GM21447 (cell line): ENCODE data around the gene COMMD9.
"Not testable (repeated sequence)": the region's sequence is repeated elsewhere in the genome, so short reads cannot be mapped to it uniquely, and the experiment has no call there.

Source experiments
- ATAC-seq: cut with Tn5 transposase; IDR thresholded peaks from one replicate; pipeline ENCODE4 v1.9.1; 2021; ENCODE audit not compliant: unreplicated experiment

Gene COMMD9

GRCh38 chr11:36289226-36289852 is at the start of gene COMMD9:
TSS of gene COMMD9 (minus strand) at chr11:36289424. CDS start at chr11:36289412, 12 bp downstream.
- peak; percentile 99 for ATAC-seq

- ATAC-seq: no peak
These were observed 44.7 kb upstream of the COMMD9 start for GRCh38 chr11:36333897-36334296.

GRCh38 chr11:36333468-36333867 is 44.2 kb upstream of the COMMD9 start:
- ATAC-seq: no peak

GRCh38 chr11:36330411-36330810 is 41.2 kb upstream of the COMMD9 start:
- no peak for ATAC-seq

GRCh38 chr11:36328966-36329673 is 39.9 kb upstream of the COMMD9 start:
- no peak for ATAC-seq

- no peak for ATAC-seq
These were observed 37.5 kb upstream of the COMMD9 start for GRCh38 chr11:36326524-36327419.

GRCh38 chr11:36325403-36325802 is 36.2 kb upstream of the COMMD9 start:
- ATAC-seq: not testable (repeated sequence)

- not testable (repeated sequence) for ATAC-seq
These were observed 35.7 kb upstream of the COMMD9 start for GRCh38 chr11:36324956-36325355.

GRCh38 chr11:36317992-36318391 is 28.8 kb upstream of the COMMD9 start:
- ATAC-seq: no peak

GRCh38 chr11:36316049-36316448 is 26.8 kb upstream of the COMMD9 start:
- no peak for ATAC-seq

- ATAC-seq: no peak
These were observed 25.2 kb upstream of the COMMD9 start for GRCh38 chr11:36314434-36314767.

- ATAC-seq: peak; percentile 59
These were observed 24.7 kb upstream of the COMMD9 start for GRCh38 chr11:36313750-36314433.

- ATAC-seq: no peak
These were observed 23.6 kb upstream of the COMMD9 start for GRCh38 chr11:36312611-36313472.

GRCh38 chr11:36311926-36312595 is 22.8 kb upstream of the COMMD9 start:
- no peak for ATAC-seq

GRCh38 chr11:36309779-36310178 is 20.6 kb upstream of the COMMD9 start:
- no peak for ATAC-seq

GRCh38 chr11:36308577-36308976 is 19.4 kb upstream of the COMMD9 start:
- ATAC-seq: no peak

GRCh38 chr11:36306888-36307287 is 17.7 kb upstream of the COMMD9 start:
- no peak for ATAC-seq

GRCh38 chr11:36305047-36305446 is 15.8 kb upstream of the COMMD9 start:
- ATAC-seq: no peak

- no peak for ATAC-seq
These were observed 15.1 kb upstream of the COMMD9 start for GRCh38 chr11:36304351-36304750.

GRCh38 chr11:36300650-36301049 is 11.4 kb upstream of the COMMD9 start:
- no peak for ATAC-seq
